CD4-positive, alpha-beta T cell treated with Interferon alpha-2 for 1 hour (primary cell): Measurements from ENCODE around the gene NPM1.

Experiments
- DNase-seq, 2 donors: peaks; one replicate each; pipeline ENCODE4 v3.0.0-alpha.2; 2020 to 2022

Gene NPM1

DNA sequence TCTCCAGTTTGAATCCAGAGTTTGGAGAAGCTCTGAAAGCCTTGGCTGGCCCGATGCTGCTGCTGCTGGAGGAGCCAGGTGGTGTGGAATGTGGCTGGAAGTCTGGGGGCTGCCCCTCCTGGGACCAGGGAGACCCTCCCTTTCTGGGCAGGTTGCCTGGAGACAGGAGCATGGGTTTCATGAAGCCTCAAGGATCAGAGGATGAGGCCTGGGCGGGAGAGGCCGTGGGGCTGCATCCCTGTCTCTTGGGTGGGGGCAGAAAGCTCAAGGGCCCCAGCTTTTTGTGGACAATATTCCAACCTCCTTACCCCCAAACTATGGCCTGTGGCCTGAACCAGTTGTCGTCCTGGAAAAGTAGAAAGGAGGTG is 41.9 kb downstream of the NPM1 start:
- no peak for DNase-seq

DNA sequence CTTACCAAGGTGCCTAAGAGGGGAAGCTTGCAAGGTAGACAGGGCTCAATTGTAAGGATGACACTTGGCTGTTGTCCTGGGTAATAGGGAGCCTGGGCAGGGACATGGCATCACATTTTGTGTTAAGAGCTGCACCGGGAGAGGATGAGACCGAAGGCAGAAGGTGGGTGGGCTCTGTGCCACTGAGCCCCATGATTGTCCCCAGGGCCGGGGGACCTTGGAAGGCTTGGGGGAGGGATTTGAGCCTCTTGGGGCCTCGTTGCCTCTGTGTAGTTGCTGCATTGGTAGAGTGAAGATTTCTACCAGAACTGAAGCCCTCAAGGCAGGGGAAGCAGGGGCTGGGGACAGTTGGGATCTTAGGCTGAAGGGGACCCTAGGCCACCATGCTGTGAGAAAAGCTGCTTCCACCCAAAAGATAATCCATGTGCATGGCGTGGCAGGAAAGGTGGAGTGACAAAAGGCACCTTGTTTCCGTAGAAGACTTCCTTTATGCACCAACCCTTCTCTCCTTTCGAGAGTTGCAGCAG is 43.7 kb downstream of the NPM1 start:
- DNase-seq, result no peak

DNA sequence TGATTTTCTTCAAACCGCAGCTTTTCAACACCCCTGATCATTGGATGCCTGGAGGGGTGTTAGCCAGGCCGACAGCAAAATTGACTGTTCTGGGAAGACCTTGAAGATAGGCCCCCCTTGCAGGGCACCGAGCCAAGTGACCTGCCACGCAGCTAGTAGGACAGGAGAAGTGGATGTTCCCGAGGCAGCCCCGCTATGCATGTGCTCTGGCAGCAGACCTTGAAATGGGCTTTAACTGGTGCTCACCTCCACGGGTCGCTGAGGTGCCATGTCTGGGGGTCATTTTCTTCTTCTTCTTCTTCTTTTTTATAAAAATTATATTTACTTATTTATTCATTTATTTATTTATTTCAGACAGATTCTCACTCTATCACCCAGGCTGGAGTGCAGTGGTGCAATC is 44.4 kb downstream of the NPM1 start:
- DNase-seq, result no peak

DNA sequence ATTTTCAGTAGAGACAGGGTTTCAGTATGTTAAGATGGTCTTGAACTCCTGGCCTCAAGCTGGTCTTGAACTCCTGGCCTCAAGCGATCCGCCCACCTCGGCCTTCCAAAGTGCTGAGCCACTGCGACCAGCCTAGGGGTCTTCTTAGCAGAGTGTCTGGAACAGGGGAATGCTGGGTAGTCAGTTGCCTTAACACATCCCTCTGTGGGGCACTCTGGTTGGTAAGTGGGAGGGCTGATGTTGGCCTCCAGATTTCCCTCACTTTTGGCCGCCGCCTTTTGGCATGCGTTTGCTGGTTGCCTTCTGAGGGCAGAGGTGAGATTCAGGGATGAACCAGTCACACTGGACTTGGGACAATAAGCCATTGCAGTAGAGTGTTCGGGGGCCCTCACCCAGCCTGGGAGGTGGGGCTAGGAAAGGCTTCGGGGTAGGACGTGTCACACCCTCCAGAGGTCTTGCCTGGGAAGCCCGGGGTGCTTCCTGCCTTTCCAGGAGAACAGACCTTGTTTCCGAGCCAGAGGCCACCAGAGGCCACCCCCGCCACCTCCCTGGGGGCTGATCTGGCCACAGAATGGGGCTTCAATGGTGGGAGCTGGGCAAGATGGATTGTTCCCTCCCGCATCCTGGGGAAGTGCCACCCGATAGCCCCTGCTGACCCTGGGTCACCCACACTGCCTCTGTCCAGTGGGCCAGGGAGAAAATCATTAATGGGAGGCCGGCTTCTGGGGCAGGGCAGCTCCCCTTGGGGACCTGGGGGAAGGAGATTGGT is 45.1 kb downstream of the NPM1 start:
- no peak for DNase-seq

DNA sequence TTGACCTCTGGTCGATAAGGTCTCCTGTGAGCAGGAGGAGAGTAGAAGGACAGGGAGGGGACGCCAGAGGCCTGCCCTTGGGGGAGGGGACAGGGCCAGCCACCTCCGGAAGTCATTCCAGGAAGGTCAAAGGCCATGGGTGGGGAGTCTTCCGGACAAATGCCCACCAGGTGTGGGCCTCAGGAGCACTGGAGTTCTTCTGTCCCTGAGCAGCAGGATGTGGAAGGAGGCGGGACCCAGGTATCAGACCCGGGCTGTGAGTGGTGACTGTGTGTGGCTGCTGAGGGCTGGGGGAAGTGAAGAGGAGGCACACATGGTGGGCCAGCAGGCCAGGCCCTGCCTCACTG is 45.7 kb downstream of the NPM1 start:
- no peak for DNase-seq

DNA sequence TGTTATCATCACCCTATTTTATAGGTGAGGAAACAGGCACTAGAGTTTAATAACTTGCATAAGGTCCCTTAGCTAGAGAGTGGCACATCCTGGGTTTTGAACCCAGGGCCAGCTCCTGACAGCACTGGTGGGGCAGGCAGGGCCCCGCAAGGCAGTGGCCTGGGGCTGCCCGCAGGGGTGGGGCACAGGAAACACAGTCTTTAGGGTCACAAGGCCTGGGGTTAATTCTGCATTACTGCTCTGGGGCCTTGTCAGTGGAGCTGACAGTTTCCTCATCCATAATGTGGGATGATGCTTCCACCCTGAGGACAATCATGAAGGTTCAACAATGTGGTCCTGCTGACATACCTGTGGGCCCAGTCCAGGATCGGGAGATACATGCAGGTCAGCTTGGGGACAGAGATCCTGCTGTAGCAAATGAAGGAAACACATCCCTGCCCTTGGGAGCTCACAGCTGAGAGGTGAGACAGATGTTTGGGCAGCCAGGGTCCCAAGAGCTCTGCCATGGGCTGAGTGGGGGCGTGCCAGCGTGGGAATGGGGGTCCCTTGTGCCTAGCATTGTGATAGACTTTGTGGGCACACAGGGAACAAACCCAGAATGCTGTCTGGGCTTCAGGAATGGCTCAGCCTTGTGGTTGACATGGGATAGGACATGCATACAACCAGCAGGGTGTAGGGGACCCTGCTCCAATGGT is 46.5 kb downstream of the NPM1 start:
- no peak for DNase-seq

DNA sequence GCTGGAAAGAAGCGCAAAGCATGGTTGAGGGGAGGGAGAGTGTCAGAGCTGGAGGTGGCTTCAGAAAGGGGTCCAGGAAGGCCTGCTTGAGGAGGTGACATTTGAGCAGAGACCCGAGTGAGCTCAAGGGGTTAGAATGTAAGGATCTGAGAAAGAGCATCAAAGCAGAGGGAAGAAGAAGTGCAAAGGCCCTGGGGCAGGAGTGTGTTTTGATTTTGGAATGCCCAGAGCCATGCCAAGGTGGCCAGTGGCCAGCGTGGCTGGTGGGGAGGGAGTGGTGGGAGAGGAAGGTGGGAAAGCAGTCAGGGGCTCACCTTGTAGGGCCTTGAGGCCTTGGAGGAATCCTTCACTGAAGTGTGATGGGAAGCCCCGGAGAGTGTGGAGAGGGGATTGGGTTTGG is 47.2 kb downstream of the NPM1 start:
- no peak for DNase-seq

DNA sequence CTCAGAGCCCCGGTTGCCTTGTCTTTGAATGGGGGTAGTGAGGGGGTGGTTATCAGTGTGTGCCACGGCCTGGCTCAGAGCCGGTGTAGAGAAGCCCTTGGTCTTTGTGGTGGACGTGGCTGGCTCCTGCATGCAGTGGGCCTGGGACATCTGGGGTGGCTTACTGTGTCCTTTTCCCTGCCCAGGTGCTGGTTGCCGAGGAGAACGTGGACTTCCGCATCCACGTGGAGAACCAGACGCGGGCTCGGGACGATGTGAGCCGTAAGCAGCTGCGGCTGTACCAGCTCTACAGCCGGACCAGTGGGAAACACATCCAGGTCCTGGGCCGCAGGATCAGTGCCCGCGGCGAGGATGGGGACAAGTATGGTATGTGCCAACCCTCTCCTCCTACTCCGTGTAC is 48.3 kb downstream of the NPM1 start:
- DNase-seq, result no peak

DNA sequence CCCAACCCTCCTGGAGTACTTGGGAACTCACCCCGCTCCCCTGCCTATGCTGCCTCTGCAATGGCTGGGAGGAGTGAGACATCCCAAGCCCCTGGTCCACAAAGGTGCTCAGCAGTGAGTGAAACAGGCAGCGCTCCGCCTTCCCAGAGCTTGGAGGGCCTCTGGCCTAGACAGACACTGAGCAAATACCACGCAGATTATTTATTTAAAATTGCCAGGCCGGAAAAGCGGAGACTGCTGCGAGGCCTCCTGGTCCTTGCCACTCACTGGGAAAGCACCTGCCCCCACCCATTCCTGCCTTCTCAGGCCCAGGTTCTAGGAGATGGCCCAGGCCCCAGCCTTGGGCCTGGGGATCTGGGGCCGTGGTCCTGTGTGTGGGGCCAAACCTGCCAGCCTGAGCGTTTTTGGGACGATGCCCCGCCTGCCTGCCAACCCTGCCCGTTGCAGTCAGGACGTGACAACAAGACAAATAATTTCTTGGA is 49.2 kb downstream of the NPM1 start:
- DNase-seq, result no peak

DNA sequence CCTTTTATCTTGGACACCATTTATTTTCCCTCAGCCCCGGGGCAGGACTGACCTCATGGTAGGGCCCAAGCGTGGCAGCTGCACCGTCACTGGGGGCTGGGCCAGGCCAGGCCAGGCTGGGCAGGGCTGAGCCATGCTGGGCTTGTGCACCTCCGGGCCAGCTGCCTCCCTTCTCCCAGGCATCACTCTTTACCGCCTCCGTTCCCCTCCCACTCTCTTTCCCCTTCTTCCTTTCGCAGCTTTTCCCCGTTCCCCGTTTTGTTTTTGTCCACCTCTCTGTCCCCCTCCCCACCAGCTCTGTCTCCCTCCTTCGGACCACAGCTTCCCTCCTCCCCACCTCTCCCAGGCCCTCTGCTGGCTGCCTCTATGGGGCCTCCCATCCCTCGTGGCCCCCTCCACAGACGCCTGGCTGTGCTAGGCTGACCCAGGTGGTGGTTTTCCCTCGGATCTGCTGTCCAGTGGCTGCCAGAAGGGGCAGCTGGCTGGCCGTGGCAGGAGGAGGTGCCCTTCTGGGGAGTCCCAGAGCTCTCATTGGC is 49.7 kb downstream of the NPM1 start:
- no peak for DNase-seq

DNA sequence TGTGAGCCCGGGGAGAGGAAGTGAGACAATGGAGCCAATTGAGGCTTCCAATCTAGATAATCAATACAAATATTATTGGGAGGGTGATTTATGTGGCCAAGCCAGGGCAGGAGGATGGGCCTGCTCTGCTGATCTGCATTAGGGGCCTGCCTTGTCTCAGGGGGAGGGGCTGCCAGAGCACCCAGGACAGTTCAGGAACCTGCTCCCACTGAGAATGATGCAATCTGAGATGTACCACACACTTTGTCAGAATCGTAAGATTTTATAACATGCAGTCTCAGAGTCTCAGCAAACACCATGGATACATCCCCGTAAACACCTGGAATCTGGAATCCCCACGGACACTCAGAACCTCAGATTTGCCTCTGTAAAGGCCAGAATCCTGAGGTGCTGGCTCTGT is 51.1 kb downstream of the NPM1 start:
- no peak for DNase-seq

DNA sequence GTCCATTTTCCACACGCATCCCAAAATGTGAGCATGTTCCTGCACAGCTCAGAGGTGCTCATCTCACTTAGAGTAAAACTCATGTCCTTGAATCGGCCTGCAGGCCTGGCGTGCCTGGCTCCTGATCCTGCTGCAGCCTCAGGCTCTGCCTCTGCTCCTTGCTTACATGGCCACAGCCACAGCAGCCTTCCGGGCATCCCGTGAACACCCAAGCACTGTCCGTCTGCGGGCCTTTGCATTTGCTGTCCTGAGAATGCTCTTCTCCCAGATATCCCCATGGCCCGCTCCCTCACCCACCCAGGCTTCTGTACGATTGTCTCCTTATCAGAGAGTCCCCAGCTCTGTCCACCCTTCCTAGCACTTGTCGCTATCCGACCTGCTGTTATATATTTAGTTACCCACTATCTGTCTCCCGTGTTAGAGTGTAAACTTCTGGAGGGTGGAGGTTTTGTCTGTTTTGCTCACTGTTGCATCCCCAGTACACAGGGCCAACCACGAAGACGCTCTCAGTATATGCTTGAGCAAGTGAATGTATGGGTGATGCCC is 53.7 kb downstream of the NPM1 start:
- DNase-seq, result no peak

DNA sequence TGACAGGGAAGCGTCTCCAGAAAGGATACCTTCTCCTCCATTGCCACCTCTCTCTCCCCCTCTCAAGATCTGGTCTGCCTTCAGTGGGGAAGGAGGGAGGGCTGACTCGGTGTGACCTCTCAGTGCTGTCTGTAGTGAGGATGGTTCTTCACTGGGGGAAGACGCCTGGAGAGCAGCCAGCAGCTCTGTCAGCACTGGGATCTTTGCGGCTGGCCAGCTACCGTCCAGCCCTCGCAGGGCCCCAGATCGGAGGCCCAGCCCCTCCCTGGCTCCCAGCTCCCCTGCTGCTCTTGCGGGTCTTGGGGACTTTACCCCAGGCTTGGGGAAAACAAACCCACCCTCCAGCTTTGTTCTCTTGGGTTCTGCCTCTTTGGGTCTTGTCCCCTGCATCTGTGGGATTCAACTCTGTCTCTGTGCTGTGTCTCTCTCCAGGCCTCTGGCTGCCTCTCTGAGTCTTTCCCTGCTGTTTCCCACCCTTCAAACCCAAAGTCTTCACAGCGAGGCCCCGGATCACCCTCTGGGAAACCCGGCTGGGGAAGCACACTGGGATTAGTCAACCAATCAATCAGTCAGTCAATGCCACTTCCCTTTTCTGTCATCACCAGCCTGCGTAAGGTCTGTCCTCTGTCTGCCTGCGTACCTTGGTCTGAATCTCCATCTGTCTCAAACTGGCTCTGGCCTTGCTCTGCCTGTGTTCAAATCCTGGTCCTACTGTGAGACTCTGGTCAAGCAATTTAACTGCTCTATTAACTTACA is 54.8 kb downstream of the NPM1 start:
- DNase-seq, result no peak

DNA sequence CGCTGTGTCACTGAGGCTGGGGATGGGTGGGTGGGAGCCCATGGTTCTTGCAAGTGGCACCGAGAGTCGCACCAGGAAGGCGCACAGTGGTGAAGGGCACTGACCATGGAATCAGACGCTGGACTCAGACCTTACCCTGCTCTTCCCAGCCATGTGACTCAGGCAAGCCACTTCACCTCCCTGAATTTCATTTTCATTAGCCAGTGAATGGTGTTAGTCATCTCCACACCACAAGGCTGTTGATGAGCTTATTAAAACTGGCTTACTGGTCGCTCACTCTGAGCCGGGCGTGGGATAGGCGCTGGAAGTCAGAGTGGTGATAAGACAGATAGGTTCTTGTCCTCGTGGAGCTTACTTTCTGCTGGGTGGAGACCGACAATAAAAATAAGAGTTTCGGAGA is 56.9 kb downstream of the NPM1 start:
- DNase-seq, result no peak

DNA sequence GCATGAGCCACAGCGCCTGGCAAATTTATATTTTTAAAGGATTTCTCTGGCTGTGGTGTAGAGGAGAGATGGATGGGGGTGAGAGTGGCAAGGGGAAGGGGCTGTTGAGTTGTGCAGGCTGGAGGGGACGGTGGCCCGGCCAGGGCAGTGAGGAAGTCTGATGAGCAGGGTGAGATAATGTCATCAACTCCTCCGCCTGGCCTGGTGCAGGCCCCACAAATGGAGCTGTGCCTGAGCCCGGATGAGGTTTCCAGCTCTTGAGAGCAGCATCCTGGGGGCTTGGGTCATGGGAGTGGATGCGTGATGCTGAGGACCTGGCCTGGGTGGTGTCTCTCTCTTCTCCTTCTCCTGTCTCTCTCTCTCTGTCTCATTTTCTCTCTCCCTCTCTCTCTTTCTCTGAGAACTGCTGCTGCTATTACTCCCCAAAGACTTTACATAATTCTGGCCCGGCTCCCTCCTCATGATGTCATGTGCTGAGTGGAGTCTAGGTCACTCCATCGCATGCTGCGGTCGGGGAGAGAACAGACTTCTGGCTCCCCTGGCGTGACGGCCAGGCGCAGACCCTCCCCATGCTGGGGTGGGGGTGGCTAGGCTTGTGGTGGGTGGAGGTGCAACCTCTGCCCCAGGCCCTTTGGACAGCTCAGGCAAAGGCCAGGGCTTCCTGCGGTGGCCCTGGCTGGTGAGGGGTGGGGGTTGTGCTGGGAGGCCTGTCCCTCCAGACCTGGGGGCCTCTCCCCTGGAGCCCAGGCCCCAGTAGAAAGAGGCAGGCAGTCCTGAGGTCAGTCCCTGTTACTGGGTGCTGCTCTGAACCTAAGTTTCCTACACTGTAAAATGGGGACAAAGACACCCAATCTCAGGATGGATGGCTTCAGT is 58.2 kb downstream of the NPM1 start:
- DNase-seq, result no peak

DNA sequence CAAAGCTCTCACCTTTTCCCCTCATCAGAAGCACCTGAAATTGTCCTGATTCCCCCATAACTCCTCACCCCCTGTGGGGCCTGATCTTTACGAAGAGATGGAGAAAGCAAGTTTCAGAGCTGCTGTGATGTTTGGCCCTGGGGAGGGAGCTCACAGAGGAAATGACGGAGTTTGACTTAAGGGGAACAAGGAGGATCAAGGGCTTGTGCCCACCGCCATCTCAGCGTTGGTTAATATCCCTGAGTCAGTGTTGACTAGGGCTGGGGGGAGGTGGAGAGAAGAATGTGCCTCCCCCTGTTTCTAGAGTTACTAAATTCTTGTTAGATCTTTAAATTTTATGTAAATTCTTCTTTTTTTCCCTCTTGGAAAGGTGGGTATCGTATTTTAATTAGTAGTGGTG is 59.6 kb downstream of the NPM1 start:
- DNase-seq, result no peak

DNA sequence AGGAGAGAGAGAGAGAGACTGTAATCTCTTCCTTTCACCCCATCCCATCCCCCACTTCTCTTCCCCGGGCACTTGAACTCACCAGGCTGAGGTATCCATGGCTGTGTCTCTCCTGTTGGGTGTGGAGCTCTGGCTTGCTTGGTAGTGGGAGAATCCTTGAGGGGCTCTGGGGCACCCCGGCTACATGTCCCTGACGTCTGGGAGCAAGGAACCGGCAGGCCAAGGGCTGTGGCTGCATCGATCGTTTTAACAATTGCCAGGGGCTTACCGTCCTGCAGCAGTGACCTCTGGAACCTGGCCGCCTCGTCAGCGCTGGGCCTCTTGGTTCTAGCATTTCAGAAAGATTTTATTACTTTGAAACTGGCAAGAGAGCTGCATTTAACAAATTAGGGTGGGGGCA is 61.8 kb downstream of the NPM1 start:
- DNase-seq, result no peak

DNA sequence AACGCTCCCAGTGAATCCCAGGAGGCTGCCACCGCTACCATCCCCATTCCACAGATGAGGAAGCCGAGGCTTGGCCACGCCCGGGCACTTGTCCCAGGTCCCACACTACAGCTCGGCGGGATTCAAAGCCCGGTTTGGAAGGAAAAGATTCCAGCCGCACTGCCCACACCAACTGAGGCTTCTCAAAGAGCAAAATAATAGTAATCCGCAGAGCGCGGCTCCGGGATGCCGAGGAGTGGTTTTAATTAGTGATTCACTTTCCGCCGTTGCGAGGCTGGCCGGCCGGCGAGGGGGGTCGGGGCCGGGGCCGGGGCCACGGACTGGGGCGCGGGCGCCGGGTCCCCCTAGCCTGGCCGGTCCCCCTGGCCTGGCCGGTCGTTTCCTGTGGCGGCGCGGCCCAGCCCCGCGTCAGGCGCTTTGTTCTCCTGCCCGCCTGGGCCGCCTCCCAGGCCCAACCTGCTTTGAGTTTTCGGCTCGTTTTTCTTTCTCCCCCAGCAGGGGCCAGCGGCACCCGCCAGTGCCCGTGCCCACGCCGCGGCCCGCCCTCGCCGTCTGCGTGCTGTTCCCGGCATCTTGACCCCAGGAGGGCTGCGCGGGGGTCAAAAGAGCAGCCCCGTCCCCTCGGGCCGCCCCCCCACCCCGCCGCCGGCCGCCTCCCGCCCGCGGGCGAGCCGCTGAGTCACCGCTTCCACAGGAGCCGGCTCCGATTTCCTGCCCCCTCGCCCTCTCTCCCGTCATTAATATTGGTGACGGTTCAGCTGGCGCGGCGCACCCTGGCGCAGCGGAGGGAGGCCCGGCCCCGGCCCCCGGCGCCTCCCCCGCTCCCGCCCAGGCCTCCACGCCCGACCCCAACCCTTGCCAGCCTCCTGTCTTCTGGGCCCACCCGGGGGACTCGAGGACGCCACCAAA is 63.0 kb downstream of the NPM1 start:
- DNase-seq, result no peak

DNA sequence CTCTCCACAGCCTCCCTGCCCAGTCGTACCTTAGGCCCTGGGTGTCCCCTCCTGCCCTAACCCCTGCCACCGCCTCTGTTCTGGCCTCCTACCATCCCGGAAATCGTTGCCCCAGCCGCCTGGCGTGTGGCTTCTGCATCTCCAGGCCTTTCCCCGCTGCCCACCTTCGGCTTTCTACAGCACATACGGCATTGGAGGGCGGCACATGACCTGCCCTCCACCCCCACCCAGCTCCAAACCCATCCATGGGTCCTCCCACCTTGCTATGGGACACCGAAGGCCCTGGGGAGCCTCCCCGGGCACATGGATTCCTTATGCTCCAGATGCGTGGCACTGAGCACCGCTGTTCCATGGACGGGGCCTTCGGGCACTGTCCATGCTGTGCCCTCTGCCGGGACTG is 63.8 kb downstream of the NPM1 start:
- no peak for DNase-seq

DNA sequence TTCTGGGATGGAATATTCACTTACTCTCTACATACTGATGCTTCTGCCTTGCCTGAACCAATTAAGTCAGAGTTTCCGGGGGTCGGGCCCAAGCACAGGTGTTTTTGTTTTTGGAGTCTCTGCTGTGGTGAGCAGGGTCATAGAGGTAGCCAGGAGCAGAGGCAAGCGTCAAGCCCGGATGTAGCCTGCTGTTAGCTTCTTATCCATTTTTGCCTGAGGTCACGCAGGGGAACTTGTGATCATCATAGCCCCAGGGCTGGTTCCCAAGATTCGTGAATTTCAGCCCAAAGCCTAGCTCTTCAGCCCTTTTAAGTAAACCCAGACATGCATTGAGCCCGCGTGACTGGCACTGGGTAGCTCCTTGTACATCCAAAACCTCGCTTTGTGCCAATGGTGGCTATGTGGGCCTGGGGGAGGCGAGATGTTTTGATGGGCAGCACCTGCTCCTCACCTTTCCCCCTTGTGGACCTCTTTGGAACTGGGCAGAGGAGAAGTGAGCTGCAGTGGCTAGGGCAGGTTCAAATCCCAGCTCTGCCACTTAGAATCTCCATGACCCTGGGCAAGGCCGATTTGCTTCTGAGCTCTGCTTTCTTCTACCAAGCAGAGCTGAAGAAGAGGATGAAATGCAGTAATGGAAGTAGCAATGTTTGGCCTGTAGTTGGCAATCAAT is 65.5 kb downstream of the NPM1 start:
- DNase-seq, result no peak

DNA sequence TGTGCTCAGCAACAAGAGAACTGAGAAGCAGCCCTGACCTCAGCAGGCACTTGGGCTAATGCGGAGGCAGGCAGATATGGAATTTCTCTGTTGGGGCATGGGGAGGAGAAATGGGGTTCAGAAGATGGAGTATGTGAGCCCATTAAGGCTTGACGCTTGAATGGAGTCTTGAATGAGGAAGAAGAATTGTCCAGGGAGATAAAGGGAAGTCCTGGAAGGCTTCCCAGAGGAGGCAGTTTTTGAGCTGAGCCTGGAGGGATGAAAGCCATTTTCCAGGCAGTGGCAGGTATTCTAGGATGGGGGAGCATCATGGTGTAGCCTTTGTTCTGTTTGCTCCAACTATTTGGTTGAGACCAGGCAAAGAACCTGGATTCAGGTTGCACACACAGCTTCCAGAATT is 66.3 kb downstream of the NPM1 start:
- DNase-seq, result no peak
